Stomach smooth muscle (tissue), 2 donors: ENCODE data around the gene KISS1R.

Source experiments
- H3K27ac ChIP-seq: one replicate; pipeline ENCODE4 v1.7.0; 2013; ENCODE audit warnings: mild to moderate bottlenecking, low read length, inconsistent platforms
- H3K27me3 ChIP-seq, 2 donors: one replicate each; pipeline ENCODE4 v1.7.0; 2013; ENCODE audit warnings: low read length in 2 of 2; ENCODE audit not compliant: insufficient read depth in 2 of 2, control insufficient read depth in 1 of 2
- H3K36me3 ChIP-seq, 2 donors: one replicate each; pipeline ENCODE4 v1.7.0; 2013; ENCODE audit warnings: low read length in 2 of 2; ENCODE audit not compliant: control insufficient read depth in 2 of 2, insufficient read depth in 2 of 2
- H3K4me1 ChIP-seq: one replicate; pipeline ENCODE4 v1.7.0; 2013; ENCODE audit warnings: low read length; ENCODE audit not compliant: control insufficient read depth, insufficient read depth
- H3K4me3 ChIP-seq, 2 donors: one replicate each; pipeline ENCODE4 v1.7.0; 2013; ENCODE audit warnings: low read length in 2 of 2
- H3K9ac ChIP-seq, 2 donors: one replicate each; pipeline ENCODE4 v1.7.0; 2013; ENCODE audit warnings: low read length in 2 of 2, mild to moderate bottlenecking in 1 of 2
- H3K9me3 ChIP-seq, 2 donors: one replicate each; pipeline ENCODE4 v1.7.0; 2013; ENCODE audit warnings: low read length in 2 of 2; ENCODE audit not compliant: control insufficient read depth in 2 of 2
- donor health status: healthy.
- donor health status: Pancreatic carcinoma.

The KISS1R gene

GRCh38 chr19:892243-892893, 24.8 kb upstream of the KISS1R start:
- Histone ChIP-seq H3K27ac (peak overlapping the region; percentile 87), H3K36me3 (peaks cover 6 to 13% of the 10 kb centered on the region in 2 donors), H3K4me1 (peaks cover 14% of the 10 kb centered on the region), H3K4me3 (peak overlapping the region; percentile 62 to 85), H3K27me3 (no peaks in the 10 kb centered on the region), H3K9ac (peak overlapping the region; percentile 62 to 78), H3K9me3 (no peaks in the 10 kb centered on the region)

- Histone ChIP-seq H3K4me3 (peak within 1 kb of the TSS; percentile 69 to 85), H3K27ac (peak within 1 kb of the TSS; percentile 87), H3K27me3 (no peaks in the 10 kb centered on the region), H3K36me3 (peaks cover 6 to 13% of the 10 kb centered on the region in 2 donors), H3K9me3 (no peaks in the 10 kb centered on the region), H3K9ac (peak within 1 kb of the TSS; percentile 78 to 89), H3K4me1 (peaks cover 14% of the 10 kb centered on the region)
Measured at GRCh38 chr19:892894-893689, 24.0 kb upstream of the KISS1R start, which contains the start of the genes MED16 and RNU6-9. TSS of gene MED16 (minus strand) at chr19:893187. CDS start at chr19:891131, 2,056 bp downstream. TSS of gene RNU6-9 (plus strand) at chr19:893484.

DNA sequence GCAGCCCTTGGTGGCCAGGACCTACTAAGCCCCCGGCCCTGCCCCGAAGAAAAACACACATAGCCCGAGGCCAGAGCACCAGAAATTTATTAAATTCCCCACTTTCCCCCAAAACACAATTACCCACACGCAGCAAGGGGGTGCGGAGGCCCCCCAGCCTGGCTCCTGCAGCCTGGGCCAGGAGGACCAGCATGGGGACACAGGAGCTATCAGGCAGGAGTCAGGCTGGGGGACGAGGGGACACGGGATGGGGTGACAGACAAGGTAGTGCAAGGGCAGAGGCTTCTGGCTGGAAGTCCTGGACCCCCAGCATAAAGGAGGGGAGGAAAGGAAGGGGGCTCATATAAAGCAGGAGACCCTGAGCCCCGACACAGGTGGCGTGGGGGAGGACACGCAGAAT, 20.7 kb upstream of the KISS1R start:
- H3K27me3 ChIP-seq, result no peaks in the 10 kb centered on the region
- no peak overlapping the region for H3K4me3 ChIP-seq
- H3K27ac ChIP-seq, result no peak overlapping the region
- no peaks in the 10 kb centered on the region for H3K9me3 ChIP-seq
- H3K4me1 ChIP-seq, result peaks cover 8% of the 10 kb centered on the region
- no peak overlapping the region for H3K9ac ChIP-seq
- H3K36me3 ChIP-seq, result peaks cover 0 to 3% of the 10 kb centered on the region in 2 donors

DNA sequence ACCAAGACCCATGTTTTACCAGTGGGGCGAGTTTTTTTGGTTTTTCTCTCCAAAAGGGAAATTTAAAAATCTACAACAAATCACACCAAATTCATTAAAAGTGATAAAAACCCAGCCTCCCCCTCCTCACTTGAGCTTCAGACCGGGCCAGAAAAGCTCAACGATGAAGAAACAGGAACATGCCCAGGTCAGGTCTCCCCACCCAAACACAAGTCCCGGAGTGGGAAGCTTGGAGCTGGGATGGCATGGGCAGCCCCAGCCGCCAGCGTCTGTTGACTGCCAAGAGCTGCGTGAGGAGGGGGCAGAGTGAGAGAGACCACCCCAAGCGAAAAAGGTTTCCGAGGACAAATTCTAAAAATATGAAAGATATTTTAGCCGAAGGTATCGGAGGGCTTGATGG, 20.1 kb upstream of the KISS1R start:
- Histone ChIP-seq H3K36me3 (peaks cover 0 to 3% of the 10 kb centered on the region in 2 donors), H3K27me3 (no peaks in the 10 kb centered on the region)

DNA sequence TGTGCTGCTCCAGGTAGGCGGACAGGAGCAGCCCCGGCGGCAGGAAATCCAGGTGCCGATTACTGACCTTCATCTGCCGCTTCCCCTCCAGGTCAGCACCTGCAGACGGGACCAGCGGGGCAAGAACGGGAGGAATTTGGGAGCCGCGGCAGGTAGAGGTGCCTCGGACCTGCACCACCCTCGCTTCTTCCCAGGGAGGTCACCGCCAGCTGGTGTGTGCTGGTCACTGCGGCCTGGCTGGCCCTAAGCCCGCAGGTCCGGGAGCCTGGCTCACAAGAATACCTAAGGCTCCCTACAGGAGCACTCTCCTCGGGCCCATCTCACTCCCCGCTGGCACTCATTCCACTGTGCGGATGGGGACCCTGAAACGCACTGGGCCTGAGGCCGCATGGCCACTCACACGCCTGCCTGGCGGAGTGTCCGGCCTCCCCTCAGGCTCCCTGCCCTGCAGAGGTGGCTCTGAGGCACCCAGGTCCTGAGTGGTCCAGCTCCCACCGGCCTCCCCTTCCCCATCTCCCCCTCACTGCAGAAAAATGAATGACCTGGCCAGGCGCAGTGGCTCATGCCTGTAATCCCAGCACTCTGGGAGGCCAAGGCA, 19.6 kb upstream of the KISS1R start:
- H3K27me3 ChIP-seq, result no peaks in the 10 kb centered on the region
- no peaks in the 10 kb centered on the region for H3K9me3 ChIP-seq
- H3K27ac ChIP-seq, result no peak overlapping the region
- H3K4me1 ChIP-seq, result no peaks in the 10 kb centered on the region
- no peak overlapping the region for H3K9ac ChIP-seq
- no peak overlapping the region for H3K4me3 ChIP-seq
- peaks cover 0 to 3% of the 10 kb centered on the region in 2 donors for H3K36me3 ChIP-seq

More for the DNA sequence above, 20.1 kb upstream of the KISS1R start:
- H3K9ac ChIP-seq, result no peak overlapping the region
- H3K4me3 ChIP-seq, result no peak overlapping the region
- no peaks in the 10 kb centered on the region for H3K9me3 ChIP-seq
- no peak overlapping the region for H3K27ac ChIP-seq
- H3K4me1 ChIP-seq, result peaks cover 5% of the 10 kb centered on the region

GRCh38 chr19:898663-899062, 18.5 kb upstream of the KISS1R start:
- H3K27ac ChIP-seq, result no peak overlapping the region
- no peak overlapping the region for H3K4me3 ChIP-seq
- no peaks in the 10 kb centered on the region for H3K27me3 ChIP-seq
- no peaks in the 10 kb centered on the region for H3K9me3 ChIP-seq
- H3K36me3 ChIP-seq, result peaks cover 2 to 3% of the 10 kb centered on the region in 2 donors
- H3K9ac ChIP-seq, result no peak overlapping the region
- no peaks in the 10 kb centered on the region for H3K4me1 ChIP-seq

GRCh38 chr19:899336-900042, 17.6 kb upstream of the KISS1R start:
- no peaks in the 10 kb centered on the region for H3K27me3 ChIP-seq
- no peaks in the 10 kb centered on the region for H3K9me3 ChIP-seq
- no peak overlapping the region for H3K9ac ChIP-seq
- H3K4me3 ChIP-seq, result no peak overlapping the region
- H3K27ac ChIP-seq, result no peak overlapping the region
- H3K4me1 ChIP-seq, result no peaks in the 10 kb centered on the region
- peaks cover 2 to 3% of the 10 kb centered on the region in 2 donors for H3K36me3 ChIP-seq

- Histone ChIP-seq H3K36me3 (peaks cover 2 to 3% of the 10 kb centered on the region in 2 donors), H3K27me3 (no peaks in the 10 kb centered on the region), H3K4me1 (no peaks in the 10 kb centered on the region), H3K9me3 (no peaks in the 10 kb centered on the region), H3K9ac (no peak overlapping the region), H3K4me3 (no peak overlapping the region), H3K27ac (no peak overlapping the region)
Measured at GRCh38 chr19:900043-900301, 17.2 kb upstream of the KISS1R start.

GRCh38 chr19:900302-901111, 16.6 kb upstream of the KISS1R start:
- Histone ChIP-seq H3K4me3 (no peak overlapping the region), H3K4me1 (no peaks in the 10 kb centered on the region), H3K9me3 (no peaks in the 10 kb centered on the region), H3K27me3 (no peaks in the 10 kb centered on the region), H3K36me3 (peaks cover 2 to 3% of the 10 kb centered on the region in 2 donors), H3K27ac (no peak overlapping the region), H3K9ac (no peak overlapping the region)
